GM10266 (cell line): ENCODE results near the gene AFAP1L1.

Experiments
- DNase-seq: peaks from one replicate; pipeline ENCODE4 v3.0.0; 2012; ENCODE audit errors: extremely low spot score
- CTCF ChIP-seq: IDR thresholded peaks from 2 replicates; pipeline ENCODE4 v1.5.1; 2012; ENCODE audit warnings: mild to moderate bottlenecking, low read depth; ENCODE audit not compliant: control insufficient read depth, insufficient read depth; ENCODE audit errors: missing control alignments

The AFAP1L1 gene

GRCh38 chr5:149325894-149326293, 54.2 kb downstream of the AFAP1L1 start:
- no peak for TF ChIP-seq CTCF
- no peak for DNase-seq

- no peak for DNase-seq
- TF ChIP-seq CTCF = no peak
Measured at GRCh38 chr5:149326611-149327010, 55.0 kb downstream of the AFAP1L1 start.

GRCh38 chr5:149328177-149328576, 56.5 kb downstream of the AFAP1L1 start:
- no peak for DNase-seq
- no peak for TF ChIP-seq CTCF

GRCh38 chr5:149333711-149334443, 62.2 kb downstream of the AFAP1L1 start:
- no peak for TF ChIP-seq CTCF
- DNase-seq = no peak

- TF ChIP-seq CTCF = no peak
- no peak for DNase-seq
Measured at GRCh38 chr5:149337736-149338135, 66.1 kb downstream of the AFAP1L1 start.

GRCh38 chr5:149338364-149338763, 66.7 kb downstream of the AFAP1L1 start:
- no peak for TF ChIP-seq CTCF
- DNase-seq = no peak

- DNase-seq = no peak
- no peak for TF ChIP-seq CTCF
Measured at GRCh38 chr5:149340920-149341319, 69.3 kb downstream of the AFAP1L1 start.
